OCI-LY7 (cell line): ENCODE data around the gene WASF2. TPM values are rescaled to one million over a fixed set of nuclear protein-coding genes. Genes with fewer than 3 reads are reported as not detected.

ENCODE experiments used
- BruUV-seq: library from RNA; stranded (reverse); fragments of 400-500 nt; replicated peaks from 2 replicates; lab custom pipeline; 2021; lab: Mats Ljungman, UMichigan
- CTCF ChIA-PET: fragments of 300-600 bp; sonication (Branson Sonifier 250); formaldehyde crosslinking; loops from one replicate; lab custom pipeline; 2022; ENCODE audit warnings: antibody characterized with exemption; ENCODE audit not compliant: unreplicated experiment; lab: Charles Lee
- POLR2A ChIA-PET: fragments of 300-600 bp; sonication (Branson Sonifier 250); formaldehyde crosslinking; loops from one replicate; lab custom pipeline; 2022; ENCODE audit warnings: antibody characterized with exemption; lab: Charles Lee
- DNase-seq: peaks from one replicate; pipeline ENCODE4 v3.0.0-alpha.2; 2015; ENCODE audit warnings: low spot score
- H2AFZ ChIP-seq: fragments of 200-600 bp; sonication (generic), shearing (Covaris generic); 2 replicates; pipeline ENCODE4 v1.6.1; 2014; ENCODE audit warnings: mild to moderate bottlenecking, antibody characterized with exemption, low read length, moderate library complexity
- H3K27ac ChIP-seq: fragments of 200-600 bp; sonication (generic); 2 replicates; pipeline ENCODE4 v1.5.1; 2014; ENCODE audit warnings: mixed run types, low read depth, mild to moderate bottlenecking, moderate library complexity, low read length, inconsistent platforms; ENCODE audit not compliant: poor library complexity, severe bottlenecking
- H3K36me3 ChIP-seq: fragments of 200-600 bp; sonication (generic); 2 replicates; pipeline ENCODE4 v1.6.1; 2014; ENCODE audit warnings: mild to moderate bottlenecking, antibody characterized with exemption, low read length, moderate library complexity, mixed read lengths; ENCODE audit not compliant: insufficient read depth
- H3K4me1 ChIP-seq: fragments of 200-600 bp; sonication (generic); 2 replicates; pipeline ENCODE4 v1.5.1; 2014; ENCODE audit warnings: mild to moderate bottlenecking, low read length; ENCODE audit not compliant: insufficient read depth, poor library complexity, severe bottlenecking
- H3K4me2 ChIP-seq: fragments of 200-600 bp; sonication (generic); 2 replicates; pipeline ENCODE4 v1.6.1; 2014; ENCODE audit warnings: mild to moderate bottlenecking, low read length
- H3K4me3 ChIP-seq: fragments of 200-600 bp; sonication (generic); 2 replicates; pipeline ENCODE4 v1.5.1; 2014; ENCODE audit warnings: mild to moderate bottlenecking, low read depth, low read length; ENCODE audit not compliant: poor library complexity, severe bottlenecking
- H3K79me2 ChIP-seq: fragments of 200-600 bp; sonication (generic); 2 replicates; pipeline ENCODE4 v1.6.1; 2016; ENCODE audit warnings: low read depth, mild to moderate bottlenecking, low read length, moderate library complexity, mixed read lengths; ENCODE audit not compliant: insufficient read depth
- H3K9me2 ChIP-seq: fragments of 200-600 bp; sonication (generic); 2 replicates; pipeline ENCODE4 v1.6.1; 2016; ENCODE audit warnings: mild to moderate bottlenecking, low read length, mixed read lengths; ENCODE audit not compliant: insufficient read depth
- H3K9me3 ChIP-seq: fragments of 200-600 bp; sonication (generic); 2 replicates; pipeline ENCODE4 v1.6.1; 2014; ENCODE audit warnings: mild to moderate bottlenecking, mixed run types, low read length, mixed read lengths
- H4K20me1 ChIP-seq: fragments of 200-600 bp; sonication (generic); 2 replicates; pipeline ENCODE4 v1.6.1; 2014; ENCODE audit warnings: mild to moderate bottlenecking, antibody characterized with exemption, low read length, moderate library complexity, mixed read lengths; ENCODE audit not compliant: insufficient read depth
- CTCF ChIP-seq: fragments of 200-600 bp; sonication (generic); conservative IDR thresholded peaks from 2 replicates; pipeline ENCODE4 v1.5.1; 2014; ENCODE audit warnings: mild to moderate bottlenecking, antibody characterized with exemption, low read length, moderate library complexity, mixed read lengths
- EZH2phosphoT487 ChIP-seq: fragments of 200-600 bp; sonication (generic); IDR thresholded peaks from 2 replicates; pipeline ENCODE4 v1.6.1; 2018; ENCODE audit warnings: low read depth, borderline replicate concordance, mild to moderate bottlenecking, mixed run types, antibody characterized with exemption, low read length, moderate library complexity, mixed read lengths
- intact Hi-C: fragments of 100-400 bp; cut with micrococcal nuclease; formaldehyde crosslinking; loops from one replicate; pipeline ENCODE4 v1.10.0; 2022; ENCODE audit not compliant: unreplicated experiment
- total RNA-seq, 2 experiments: library from RNA; depleted of rRNA in 1 of 2; stranded (reverse); fragments of >200 nt in 1 of 2; shearing (Covaris generic) in 1 of 2; gene quantifications; 2 replicates each; pipeline ENCODE4 v1.2.3, GENCODE V29; 2014 to 2022

Gene WASF2
- total RNA-seq, 2 experiments from 2014 or later = 26.9 to 106 TPM

GRCh38 chr1:27398405-27399149, 91.4 kb downstream of the WASF2 start:
- Histone ChIP-seq H4K20me1 (no peaks in the 10 kb centered on the region), H3K4me1 (peaks cover 21% of the 10 kb centered on the region), H3K9me2 (no peaks in the 10 kb centered on the region), H2AFZ (no peak overlapping the region), H3K9me3 (no peaks in the 10 kb centered on the region), H3K27ac (no peak overlapping the region), H3K4me2 (no peak overlapping the region), H3K4me3 (no peak overlapping the region), H3K36me3 (no peaks in the 10 kb centered on the region), H3K79me2 (no peaks in the 10 kb centered on the region)
- intact Hi-C loops = no loop called here
- POLR2A ChIA-PET = no interaction called here
- DNase-seq = no peak
- no TSS peak for BruUV-seq
- no peak for TF ChIP-seq EZH2phosphoT487
- no peak for TF ChIP-seq CTCF
- CTCF ChIA-PET = no interaction called here

GRCh38 chr1:27397749-27398148, 92.2 kb downstream of the WASF2 start:
- Histone ChIP-seq H3K4me3 (no peak overlapping the region), H3K4me1 (peaks cover 13% of the 10 kb centered on the region), H4K20me1 (no peaks in the 10 kb centered on the region), H3K4me2 (no peak overlapping the region), H3K79me2 (no peaks in the 10 kb centered on the region), H3K36me3 (no peaks in the 10 kb centered on the region), H3K9me3 (no peaks in the 10 kb centered on the region), H3K27ac (no peak overlapping the region), H3K9me2 (no peaks in the 10 kb centered on the region), H2AFZ (no peak overlapping the region)
- TF ChIP-seq CTCF = no peak
- no peak for TF ChIP-seq EZH2phosphoT487
- DNase-seq = no peak
- intact Hi-C loops = no loop called here
- no TSS peak for BruUV-seq
- ChIA-PET CTCF (no interaction called here), POLR2A (no interaction called here)

- Histone ChIP-seq H3K9me2 (no peaks in the 10 kb centered on the region), H3K79me2 (no peaks in the 10 kb centered on the region), H3K36me3 (no peaks in the 10 kb centered on the region), H3K4me2 (no peak overlapping the region), H3K9me3 (no peaks in the 10 kb centered on the region), H3K4me1 (peaks cover 7% of the 10 kb centered on the region), H4K20me1 (no peaks in the 10 kb centered on the region), H3K27ac (no peak overlapping the region), H3K4me3 (no peak overlapping the region), H2AFZ (no peak overlapping the region)
- intact Hi-C loops = no loop called here
- ChIA-PET POLR2A (no interaction called here), CTCF (no interaction called here)
- BruUV-seq = no TSS peak
- DNase-seq = no peak
- TF ChIP-seq CTCF (no peak), EZH2phosphoT487 (no peak)
Measured at GRCh38 chr1:27397110-27397509, 92.9 kb downstream of the WASF2 start.
